NK-92 treated with Interleukin-12 subunit alpha and Interleukin-12 subunit beta, amount 100 ng/mL, for 24 hours (cell line): ENCODE measurements around the gene MAPK12.
"Not testable (repeated sequence)": the region's sequence is repeated elsewhere in the genome, so short reads cannot be mapped to it uniquely, and the experiment has no call there.

Experiments
- DNase-seq: peaks from one replicate; lab custom pipeline; 2025; lab: John Stamatoyannopoulos, UW

Gene MAPK12

DNA sequence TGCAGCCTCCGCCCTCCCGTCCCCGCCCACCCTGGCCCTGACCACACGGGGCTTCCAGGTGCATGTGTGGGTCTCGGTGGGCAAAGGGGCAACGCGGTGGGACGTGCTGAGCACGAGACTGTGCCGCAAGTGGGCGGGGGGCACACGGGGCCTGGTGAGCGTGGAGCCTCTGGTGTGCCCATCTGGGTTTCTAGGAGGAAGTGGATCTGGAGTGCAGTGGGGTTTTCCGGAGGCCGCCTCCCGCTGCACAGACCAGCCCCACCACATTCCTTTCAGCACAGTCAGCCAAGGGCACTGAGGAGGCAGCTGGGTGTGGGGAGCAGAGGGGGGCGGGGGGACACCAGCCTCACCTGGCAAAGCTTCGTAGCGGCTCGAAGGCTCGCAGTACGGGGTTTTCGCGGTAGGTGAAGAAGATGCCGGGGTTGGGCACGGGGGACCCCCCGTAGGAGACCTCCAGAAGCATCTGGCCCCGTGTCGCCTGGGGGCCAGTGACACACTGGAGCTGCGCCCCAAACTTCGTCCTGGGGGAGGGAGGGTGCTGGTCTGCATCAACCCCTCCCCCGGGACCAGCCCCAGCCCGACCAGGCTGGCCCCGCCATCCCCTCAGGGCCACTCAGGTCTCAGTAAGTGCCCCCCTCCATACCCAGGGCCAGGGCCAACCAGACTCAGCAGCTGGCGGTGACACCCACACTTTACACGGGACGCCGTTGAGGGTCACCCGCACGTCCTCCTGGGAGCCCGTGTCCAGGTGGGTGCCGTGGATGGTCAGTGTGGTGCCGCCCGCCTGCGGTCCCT, 21.1 kb upstream of the MAPK12 start:
- DNase-seq = no peak

DNA sequence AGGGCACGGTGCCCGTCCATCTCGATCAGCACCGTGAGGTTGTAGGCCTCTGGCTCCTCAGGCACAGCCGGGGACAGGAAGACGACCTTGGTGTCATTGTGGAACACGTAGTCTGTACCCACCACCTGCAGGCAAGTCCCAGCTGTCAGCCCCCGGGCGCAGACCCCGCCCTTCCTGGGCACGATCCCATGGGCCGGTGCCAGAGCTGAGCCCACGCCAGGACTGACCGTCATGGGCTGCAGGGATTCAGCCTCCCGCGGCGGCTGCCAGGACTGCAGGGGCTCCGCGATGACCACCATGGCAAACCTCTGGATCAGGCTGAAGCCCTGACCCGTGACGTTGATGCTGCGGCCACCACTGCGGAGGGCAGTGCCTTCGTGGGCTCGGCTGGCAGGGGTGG, 20.5 kb upstream of the MAPK12 start:
- DNase-seq = no peak

GRCh38 chr22:50281384-50281760, 19.9 kb upstream of the MAPK12 start:
- no peak for DNase-seq

GRCh38 chr22:50280708-50281383, 19.4 kb upstream of the MAPK12 start:
- DNase-seq = no peak

GRCh38 chr22:50280022-50280707, 18.7 kb upstream of the MAPK12 start:
- DNase-seq = no peak

GRCh38 chr22:50278956-50279619, 17.6 kb upstream of the MAPK12 start:
- no peak for DNase-seq

DNA sequence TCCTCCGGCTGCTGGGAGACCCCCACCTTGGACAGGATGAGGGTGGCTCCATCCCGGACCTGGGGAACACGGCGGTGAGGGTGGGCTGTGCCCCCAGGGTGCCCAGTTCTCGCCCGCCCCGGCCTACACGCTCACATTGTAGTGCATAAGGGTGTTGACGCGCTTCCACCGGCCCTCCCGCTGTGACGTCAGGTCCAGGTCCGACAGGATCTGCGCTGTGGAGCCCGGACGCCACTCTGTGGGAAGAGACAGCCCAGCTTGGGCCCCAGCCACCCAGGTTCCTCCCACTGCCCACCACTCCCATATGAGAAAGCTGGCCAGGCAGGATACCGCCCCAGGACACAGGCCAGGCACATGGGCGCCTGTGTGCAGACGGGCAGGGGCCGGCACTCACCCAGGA, 17.0 kb upstream of the MAPK12 start:
- no peak for DNase-seq

GRCh38 chr22:50277761-50278160, 16.3 kb upstream of the MAPK12 start:
- DNase-seq = no peak

GRCh38 chr22:50276143-50276542, 14.7 kb upstream of the MAPK12 start:
- no peak for DNase-seq

DNA sequence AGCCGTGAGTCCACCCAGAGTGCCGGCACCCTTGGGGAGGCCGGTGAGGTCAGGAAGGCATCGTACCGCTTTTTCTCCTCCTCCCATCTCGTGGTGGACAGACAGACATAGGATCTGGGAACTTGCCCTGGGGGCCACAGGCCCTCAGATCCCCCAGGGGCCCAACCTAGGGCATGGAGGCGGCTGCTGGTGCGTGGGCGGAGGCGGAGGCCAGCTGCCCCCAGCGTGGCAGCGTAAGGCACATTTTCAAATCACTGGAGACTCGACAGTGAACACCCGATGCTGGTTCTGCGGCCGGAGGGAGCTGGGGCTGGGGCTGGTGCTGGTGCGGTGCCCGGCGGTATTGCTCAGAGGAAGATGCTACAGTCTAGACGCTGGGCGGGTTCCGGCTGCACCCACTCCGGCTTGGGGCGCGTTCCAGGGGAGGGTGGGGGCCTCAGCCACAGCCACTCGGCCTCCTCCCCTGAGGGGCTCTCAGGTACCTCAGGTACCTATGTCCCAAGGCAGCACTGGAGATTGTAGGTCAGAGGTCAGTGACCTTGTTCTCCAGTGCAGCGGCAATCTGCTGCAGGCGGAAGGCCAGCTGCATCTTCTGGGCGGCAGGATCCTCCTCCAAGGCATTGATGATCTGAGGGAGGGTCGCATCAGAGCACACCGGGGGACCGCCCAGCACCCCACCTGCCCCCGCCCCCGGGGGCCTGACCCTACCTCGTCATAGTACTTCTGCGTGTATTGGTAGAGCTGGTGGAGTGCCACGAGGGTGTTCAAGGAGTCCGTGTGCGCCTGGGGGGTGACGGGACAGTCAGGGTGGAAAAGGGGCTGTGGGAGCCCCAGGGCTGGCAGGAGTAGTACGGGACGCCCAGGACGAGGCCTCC, 13.9 kb upstream of the MAPK12 start:
- DNase-seq = no peak

DNA sequence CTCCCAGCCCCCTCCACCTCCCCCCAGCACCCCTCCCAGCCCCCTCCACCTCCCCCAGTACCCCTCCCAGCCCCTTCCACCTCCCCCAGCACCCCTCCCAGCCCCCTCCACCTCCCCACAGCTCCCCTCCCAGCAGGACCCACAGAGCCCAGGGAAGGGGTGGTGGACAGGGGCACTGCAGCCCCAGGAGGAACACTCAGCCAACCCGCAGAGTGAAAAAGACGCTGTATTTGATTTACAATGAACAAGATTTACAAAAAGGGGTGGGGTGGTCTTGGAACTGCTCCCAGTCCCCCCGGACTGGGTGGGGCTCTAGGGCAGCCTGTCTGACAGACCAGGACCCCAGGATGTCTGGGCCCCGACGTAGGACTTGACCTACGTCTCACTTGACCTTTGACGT, 13.3 kb upstream of the MAPK12 start:
- DNase-seq = no peak

DNA sequence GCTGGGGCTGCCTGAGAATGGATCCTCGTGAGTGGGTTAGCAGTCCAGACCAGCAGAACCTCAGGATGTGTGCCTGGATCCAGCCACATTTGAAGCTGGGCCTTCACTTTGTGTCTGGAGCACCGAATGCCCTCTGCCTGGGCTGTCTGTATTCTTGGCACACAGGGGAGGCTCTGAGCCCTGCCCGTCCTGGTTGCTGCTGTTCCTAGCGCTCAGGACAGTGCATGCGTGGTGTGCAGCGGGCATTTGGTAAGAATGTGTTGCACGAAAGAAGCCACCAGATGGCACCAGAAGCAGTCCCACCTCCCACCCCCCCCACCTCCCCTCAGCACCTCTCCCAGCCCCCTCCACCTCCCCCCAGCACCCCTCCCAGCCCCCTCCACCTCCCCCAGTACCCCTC, 12.8 kb upstream of the MAPK12 start:
- no peak for DNase-seq

DNA sequence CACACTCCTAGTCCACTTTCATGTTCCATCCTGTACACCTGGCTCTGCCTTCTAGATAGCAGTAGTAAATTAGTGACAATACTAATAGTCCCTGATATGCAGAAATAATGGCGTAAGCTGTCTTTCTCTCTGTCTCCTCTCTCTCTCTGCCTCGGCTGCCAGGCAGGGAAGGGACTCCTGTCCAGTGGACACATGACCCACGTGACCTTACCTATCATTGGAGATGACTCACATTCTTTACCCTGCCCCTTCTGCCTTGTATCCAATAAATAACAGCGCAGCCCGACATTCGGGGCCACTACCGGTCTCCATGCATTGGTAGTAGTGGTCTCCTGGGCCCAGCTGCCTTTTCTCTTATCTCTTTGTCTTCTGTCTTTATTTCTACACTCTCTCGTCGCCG, 12.3 kb upstream of the MAPK12 start:
- not testable (repeated sequence) for DNase-seq

GRCh38 chr22:50273352-50273751, 11.9 kb upstream of the MAPK12 start:
- not testable (repeated sequence) for DNase-seq

- DNase-seq = no peak
Measured at GRCh38 chr22:50272044-50272802, 10.7 kb upstream of the MAPK12 start.

DNA sequence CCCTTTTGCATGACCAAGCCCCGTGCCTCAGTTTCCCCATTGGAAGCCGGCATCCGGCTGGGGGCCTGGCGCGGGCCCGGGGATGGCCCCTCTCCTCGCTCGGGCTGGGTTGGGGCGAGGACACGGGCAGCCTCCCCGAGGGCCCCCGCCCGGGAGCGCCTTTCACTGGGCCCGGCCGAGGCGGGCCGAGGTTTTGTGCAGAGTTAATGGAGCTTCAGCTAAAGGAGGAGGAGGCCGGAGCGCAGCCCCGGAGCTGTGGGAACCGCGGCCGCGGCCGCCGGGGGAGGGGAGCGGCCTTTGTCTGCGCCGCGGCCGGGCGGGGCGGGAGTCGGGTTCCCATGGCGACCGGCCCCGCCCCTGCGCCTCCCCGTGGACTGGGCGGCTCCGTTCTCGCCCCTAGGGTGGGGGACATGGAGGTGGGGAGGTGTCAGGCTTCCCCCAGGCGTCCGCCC, 10.1 kb upstream of the MAPK12 start:
- DNase-seq = no peak

- DNase-seq = no peak
Measured at GRCh38 chr22:50270666-50271394, 9.3 kb upstream of the MAPK12 start.

DNA sequence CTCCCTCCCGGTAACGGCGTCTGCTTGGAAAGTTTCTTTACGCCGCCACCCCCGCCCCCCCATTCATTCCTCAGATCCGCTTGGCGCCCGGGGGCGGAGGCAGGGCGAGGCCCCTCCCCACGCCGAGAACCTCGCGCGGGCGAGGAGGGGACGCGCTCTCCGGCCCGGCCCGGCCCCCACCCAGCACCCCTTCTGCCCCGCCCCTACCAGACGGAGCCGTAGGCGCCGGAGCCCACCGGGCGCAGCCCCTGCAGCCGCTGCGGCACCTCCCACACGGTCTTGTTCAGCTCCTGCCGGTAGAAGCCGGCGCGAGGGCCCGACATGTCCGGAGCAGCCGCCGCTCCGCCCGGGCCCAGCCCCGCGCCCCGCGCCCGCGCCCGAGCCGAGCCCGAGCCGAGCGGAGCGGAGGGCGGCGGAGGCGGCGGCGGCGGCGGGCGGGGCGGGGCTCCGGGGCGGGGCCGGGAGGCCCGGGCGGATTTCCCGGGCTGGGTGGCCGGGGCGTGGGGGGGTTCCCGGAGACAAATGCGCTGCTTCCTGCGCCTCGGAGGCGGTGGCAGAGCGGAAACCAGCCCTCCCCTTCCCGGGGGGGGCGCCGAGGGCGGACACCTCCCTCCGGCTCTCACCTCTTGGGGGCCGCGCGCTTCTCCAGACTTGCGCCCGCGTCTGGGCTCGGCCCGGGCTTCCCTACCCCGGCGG, 8.6 kb upstream of the MAPK12 start, which contains the start of gene MAPK11:
TSS of gene MAPK11 (minus strand) at position 411 of the 696 bp plus-strand sequence. CDS start at position 323, 88 bp downstream.
- DNase-seq = peak; percentile 64

- DNase-seq = no peak
Measured at GRCh38 chr22:50269573-50269969, 8.1 kb upstream of the MAPK12 start.
